Measurements from ENCODE around the gene CPLX3.

CPLX3 gene

DNA sequence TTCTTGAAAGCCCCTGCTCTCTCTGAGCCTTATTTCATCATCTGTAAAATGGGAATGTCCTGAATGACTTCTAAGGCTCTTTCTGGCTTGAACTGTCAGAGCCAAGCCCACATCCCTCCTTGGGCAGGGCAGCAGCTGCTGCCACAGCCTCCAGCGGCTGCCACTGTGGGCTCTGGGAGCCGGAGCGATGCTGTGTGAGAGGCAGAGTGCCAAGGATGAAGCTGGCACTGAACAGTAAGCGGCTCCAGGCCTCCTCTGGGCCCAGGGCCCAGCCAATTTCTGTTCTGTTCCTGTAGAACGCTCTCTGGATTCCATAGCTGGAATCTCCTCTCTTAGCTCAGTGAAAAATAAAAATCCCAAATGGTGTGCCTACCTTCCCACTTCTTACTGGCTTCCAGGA is 4.4 kb downstream of the CPLX3 start:
- no peak for DNase-seq

DNA sequence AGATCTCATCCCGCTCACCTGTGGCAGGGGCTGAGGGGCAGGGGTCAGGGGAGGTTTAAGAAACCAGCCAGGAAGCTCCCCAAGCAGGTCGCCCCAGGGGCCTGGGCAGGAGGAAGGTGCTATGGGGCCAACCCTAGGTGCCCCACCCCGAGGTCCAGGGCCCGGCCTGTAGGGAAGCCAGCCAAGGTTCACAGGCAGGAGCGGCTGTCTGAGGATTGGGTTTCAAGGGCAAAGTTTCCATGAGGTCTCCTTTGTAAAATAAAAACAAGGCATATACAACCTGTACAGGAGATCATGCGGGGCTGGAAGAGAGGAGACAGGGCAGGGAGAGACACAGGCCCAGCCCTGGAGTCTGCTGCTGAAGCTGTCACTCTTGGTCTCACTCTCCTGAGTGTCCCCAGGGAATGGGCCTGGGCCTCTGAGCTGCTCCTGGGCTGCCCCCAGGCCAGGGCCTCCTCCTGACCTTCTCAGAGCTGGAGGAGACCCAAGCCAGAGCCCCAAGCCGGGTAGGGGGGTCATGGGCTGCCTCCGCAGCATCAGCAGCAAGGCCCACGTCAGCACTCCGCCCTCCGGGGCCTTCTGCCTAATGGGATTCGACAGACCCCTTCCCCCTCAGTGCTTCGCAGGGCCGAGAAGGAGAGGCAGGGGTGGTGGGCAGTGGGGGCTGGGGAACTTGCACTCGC is 5.5 kb downstream of the CPLX3 start:
- DNase-seq, result no peak

DNA sequence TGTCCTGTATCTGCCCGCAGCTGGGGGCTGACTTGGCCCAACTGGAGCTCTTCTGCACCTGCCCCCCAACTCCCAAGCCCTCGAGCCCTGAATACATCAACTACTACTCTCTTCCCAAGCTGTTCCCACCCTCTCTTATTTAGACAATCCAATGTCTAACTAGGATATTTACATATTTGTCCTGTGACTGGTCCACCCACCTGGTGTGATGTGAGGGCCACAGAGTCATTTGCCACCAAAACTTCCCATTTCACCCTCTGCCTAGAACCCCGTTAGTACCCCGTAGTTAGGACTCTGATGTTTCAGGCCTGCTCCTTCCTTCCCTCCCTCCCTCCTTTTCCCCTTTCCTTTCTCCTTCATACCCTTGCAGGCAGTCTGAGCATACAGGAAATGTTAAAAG is 6.4 kb downstream of the CPLX3 start:
- no peak for DNase-seq

DNA sequence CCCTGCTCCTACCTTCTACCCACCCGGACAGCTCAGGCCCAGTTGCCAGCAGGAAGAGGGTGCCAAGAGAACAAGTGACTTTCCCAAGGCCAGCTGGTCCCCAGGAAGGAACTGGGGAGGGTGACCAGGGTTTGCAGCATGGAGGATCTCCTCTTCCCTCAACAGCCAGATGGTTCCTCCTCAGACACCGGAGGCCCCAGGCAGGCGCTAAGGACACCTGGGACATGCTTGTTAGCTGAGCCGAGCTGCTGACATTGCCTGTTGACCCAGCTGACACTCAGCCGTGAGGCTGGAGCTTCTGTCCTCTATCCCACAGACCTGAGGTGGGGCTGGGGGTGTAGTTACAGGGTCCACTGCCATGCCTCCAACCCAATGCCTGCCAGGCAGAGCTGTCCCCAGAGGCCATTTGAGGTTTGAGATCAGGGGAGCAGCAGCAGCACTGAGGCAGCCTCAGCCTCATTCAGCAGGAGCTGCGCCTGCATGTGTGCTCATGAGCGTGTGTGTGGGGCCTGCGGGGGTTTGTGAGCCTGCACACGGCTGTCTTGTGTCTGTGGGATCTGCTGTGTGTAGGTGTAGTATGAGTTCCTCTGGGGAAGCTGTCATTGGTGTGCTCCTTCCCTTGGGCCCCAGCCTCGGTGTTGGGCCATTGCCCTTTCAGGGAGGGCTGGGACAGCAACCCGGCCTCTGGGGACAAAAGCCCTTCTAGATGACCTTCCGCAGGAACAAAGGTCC is 7.1 kb downstream of the CPLX3 start:
- no peak for DNase-seq

DNA sequence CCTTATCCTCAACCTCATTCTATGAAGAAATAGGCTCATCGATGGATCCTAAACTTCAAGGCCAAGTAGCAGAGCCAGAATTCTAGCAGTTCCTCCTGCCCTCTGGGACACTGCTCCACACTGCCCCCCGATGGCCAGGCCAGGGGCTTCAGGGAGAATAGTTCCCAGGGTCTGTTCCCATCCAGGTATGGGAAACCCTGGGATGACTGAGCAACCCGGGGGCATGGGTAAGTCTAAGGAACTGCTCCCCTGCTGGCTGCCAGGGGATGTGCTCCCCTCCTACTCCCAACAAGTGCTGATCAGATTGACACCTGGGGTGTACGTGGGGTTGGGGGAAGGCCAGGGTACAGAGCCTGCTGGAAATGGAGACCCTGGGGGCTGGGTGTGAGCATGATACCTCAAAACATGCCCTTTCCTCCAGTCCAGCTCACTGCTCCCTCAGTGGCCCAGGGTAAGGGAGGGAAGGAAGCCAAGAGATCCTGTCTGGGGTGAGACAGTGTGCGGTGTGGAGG is 8.9 kb downstream of the CPLX3 start:
- DNase-seq, result peak; percentile 60

DNA sequence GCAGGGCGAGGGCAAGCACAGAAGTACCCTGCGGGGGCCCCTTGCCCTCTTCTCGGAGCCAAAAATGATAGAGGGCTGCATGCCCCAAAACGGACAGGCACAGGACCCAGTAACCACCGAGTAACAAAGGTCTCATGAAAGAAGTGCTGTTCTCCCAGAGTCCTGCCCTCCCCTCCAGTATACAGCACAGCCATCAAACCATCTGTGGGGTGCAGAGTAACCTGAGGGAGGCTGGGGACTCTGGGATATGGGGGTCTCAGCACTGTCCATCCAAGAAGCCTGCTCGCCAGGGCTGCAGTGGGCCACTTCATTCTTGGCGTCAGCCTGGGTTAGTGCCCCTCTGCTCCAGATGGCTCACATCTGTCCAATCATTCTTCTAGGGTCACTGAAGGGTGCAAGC is 10.4 kb downstream of the CPLX3 start:
- DNase-seq, result no peak

DNA sequence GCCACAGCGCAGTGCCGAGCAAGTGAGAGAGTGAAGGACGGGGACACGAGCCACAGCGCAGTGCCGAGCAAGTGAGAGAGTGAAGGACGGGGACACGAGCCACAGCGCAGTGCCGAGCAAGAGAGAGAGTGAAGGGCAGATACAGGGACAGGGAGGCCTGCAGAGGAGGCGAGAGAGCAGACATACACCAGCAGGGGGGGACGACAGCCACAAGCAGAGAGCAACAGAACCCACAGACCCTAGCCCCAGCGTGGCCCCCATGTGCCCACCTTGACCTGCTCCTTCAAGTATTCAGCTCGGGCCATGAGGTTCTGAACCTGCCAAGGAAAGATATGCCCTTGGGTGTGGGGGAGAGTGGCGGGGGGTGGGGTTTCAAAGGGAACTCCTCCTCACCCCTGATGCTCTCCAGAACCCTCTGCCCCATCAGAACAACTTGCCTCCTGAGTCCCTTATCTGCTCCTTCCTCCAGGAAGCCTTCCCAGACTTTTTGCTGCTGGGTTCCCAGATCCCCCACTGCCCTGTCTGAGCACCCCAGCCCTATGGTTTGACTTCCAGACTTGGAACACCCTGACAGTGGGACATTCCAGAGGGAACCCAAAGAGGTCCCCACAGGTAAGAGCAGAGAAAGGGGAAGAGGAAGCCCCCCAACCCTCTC is 11.2 kb downstream of the CPLX3 start:
- DNase-seq, result no peak

DNA sequence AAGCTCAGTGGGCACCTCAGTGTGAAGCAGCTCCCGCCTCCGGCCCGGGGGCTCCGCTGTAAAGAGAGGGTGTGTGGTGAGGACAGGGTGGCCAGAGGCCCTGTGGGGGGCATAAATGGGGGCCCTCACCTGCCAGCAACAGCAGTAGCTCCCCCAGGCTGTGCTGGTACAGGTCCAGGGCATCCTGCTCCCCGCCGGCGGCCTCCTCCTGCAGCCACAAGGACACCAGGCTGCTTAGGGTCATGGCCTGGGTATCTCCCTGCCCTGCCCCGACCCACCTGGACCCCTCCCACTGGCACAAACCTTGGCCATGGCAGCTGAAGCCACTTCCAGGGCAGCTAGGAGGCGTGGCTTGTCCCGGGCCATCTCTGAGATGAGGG is 11.7 kb downstream of the CPLX3 start:
- no peak for DNase-seq

DNA sequence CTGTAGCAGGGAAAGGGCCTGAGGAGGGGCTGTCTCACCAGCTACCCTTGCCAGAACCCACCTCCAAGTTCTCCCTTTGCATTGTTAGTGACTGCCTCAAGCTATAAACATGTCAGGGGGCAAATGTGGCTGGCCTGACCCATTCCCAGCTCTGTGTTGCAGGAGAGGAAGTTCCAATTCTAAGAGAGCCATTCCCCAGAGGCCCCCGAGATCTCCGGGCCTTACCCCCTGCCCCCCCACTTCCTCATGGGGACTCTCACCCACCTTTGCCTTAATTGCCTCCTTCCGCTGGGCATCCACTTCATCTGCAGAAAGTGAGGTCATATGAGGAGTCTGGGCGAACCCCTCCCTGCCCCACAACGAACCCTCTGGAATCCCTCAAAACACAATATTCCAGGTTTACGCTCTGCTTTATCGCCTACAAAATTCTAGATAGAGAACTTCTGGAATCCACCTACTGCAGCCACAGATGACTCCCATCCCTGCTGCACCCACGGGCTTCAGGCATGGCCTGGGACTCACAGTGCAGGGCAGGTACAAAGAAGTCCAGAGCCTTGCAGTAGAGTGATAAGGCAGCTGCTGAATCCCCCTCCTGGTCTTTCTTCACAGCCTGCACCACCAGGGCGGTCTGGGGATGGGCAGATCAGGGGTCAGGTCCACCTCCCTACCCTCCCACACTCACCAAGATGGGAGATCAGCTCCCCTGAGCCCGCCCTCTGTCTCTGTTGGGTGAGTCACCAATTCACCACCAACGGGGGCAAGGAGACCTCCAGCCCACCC is 12.5 kb downstream of the CPLX3 start:
- DNase-seq, result no peak

DNA sequence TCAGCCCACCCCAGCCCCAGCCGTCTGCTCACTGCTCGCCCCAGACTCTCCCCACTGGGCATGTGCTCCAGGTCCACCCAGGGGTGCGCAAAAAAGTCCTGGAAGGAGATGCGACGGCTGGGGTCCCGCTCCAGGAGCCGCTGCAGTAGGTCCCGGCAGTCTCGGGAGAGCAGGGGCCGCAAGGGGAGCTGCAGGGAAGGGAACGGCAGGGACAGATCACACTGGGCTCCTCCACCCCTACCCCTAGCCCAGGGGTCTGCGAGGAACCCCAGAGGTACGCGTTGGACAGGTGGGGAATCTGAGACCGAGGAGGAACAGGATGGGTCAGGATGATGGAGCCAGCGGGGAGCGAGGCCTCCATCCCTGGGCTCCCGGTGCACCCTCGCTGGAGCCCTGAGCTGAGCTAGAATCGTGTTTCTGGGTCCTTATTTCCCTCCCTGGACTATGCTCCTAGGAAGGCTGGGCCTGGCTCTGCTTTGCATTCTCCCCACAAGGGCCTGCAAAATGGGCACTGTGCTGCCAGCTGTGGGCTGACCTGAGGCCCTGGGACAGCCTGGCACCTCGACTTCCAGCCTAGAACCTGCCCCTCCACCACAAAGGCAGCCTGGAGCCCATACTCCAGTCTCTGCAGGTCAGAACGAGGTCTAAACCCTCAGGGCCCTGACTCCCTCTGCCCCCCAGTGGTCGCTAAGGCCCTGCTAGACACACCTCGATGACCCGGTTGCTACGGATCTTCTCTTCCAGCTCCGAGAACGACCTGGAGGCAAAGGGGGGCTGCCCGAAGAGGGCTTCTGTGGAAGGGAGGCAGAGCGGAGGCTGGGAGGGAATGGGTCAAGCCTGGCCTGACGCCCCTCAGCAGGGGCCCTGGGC is 13.3 kb downstream of the CPLX3 start:
- DNase-seq, result no peak

DNA sequence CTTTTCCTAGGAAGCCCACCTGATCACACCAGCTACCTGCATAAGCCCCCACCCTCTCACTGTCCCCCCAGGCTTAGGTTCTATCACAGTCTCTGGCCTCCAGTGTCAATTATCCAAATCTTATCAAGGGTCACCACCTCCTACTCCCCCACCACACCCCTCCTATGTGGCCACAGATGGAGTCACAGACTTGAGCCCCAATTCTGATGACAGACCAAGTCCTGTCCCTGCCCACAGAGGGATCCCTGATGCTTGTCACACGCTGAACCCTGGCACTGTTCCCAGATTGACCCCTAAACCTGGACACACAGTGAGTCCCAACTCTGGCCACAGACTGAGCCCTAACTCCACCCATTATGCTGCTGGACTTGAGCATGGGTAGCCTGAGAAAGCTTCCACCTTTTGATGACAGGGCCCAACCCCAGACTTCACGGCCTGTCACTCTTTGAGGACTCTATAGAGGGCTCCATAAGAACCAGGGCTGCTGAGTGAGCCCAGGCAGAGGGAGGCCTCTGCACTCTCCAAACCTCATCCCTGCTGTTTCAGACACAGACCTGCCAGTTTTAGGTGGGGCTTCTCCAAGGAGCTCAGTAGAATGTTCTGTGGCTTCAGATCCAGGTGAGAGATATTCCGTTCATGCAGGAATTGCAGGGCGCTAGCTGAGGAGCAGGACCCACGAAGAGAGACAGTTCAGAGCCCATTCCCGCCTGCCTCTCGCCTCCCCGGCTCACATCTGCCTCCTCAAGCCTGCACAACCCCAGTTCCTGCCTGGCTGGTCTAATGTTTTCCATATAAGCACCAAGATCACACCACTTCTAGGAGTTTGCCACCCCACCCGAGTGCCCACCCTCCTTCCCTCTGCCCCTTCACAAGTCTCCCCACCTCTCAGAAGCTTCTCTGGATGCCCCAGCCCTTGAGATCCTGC is 14.7 kb downstream of the CPLX3 start:
- DNase-seq, result no peak

DNA sequence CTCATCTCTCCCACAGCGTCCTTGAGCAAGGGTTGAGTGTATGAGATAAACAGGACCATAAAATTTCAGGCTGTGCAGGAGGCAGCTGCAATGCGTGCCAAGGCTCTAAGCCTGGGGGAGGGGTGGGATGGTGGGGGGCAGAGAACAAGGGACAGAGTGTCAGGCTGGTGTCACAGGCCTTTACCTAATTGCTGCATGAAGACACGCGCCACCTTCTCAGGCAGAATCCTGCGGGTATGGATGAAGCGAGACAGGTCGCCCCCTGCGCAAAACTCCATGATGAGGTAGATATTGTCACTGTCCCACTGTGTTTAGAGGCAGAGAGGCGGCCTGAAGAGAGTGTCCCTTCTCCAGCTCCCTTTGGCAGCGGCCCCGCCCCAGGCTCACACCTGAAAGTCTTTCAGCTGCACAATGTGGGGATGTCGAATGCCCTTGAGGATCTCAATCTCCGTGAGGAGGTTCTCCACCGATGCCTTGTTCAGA is 15.5 kb downstream of the CPLX3 start:
- no peak for DNase-seq

DNA sequence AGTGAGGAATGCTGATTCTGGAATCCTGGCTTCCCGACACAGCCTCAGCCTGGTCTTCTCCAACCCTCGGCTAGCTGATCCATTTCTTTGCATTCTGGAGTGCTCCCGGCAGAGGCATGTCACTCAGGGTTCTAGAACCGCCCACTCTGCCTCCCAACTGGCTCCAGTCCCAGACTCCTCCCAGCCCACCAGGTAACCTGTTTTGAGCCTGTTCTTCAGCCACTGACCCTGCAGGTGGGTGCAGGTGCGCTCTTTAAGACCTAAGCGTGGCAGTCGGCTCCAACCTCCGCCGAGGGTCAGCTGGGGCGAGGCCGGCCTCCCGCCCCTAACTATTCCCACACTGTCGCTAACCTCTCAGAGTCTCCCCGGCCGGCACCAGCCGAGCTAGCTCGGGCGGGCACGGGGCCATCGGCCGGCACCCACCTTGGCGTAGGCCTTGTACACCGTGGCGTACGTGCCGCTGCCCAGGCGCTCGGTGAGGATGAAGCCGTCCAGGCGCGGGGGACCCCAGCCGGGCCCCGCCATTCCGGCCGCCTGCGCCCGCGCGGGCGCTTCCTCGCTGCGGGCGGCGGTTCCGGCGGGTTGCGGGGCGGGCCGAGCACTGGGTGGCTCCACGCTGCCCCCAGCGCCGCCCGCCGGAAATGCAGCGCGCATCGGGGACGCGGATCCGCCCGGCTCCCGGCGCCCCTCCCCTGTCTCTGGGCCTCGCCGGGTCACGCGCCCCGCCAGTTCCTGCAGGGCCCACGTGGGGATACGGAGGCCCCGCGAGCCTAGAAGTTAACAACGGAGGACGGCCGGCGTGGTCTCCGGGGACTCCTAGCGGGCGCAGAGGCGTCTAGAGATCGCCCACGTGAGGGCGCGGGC is 16.4 kb downstream of the CPLX3 start, which contains the start of gene ULK3:
ULK3 (minus strand) TSS at position 576 of the 864 bp plus-strand sequence; CDS start at position 525, 51 bp downstream.
- peak; percentile 93 to 96 for DNase-seq

DNA sequence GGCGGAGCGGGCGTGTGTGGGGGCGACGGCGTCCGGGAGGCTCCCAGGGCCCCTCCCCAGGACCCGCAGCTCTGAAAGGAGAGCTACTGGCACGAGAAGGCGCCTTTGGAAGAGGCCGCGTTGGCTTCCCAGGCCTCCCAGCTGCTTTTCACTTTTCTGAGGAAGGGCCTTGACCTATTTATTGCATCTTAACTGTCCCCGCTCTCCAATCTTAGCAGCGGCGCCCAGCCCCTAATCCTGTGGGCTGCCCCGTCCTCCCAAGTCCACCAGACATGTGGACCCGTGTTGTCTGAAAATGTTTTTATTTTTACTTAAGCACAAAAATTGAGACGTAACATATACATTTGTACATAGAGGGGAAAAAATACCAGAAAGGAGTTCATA is 17.0 kb downstream of the CPLX3 start:
- DNase-seq, result no peak

DNA sequence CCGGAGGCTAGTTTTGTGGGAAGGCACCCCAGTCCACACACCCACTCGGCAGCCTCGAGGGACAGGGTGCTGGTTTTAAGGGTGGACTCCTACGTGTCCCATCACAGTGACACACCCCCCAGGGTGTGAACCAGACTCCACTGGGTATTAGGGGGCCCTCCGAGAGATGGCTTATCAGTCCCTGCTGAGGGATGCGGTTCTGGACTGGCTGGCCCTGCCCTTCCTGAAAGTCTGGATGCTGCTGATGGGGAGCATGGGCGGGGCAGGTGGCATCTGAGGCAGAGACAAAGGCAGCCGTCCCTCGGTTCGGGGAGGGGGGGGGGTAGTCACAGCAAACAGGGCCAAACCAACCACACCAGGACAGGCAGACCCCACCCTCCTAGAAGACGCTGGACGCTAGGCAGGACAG is 17.5 kb downstream of the CPLX3 start:
- no peak for DNase-seq

DNA sequence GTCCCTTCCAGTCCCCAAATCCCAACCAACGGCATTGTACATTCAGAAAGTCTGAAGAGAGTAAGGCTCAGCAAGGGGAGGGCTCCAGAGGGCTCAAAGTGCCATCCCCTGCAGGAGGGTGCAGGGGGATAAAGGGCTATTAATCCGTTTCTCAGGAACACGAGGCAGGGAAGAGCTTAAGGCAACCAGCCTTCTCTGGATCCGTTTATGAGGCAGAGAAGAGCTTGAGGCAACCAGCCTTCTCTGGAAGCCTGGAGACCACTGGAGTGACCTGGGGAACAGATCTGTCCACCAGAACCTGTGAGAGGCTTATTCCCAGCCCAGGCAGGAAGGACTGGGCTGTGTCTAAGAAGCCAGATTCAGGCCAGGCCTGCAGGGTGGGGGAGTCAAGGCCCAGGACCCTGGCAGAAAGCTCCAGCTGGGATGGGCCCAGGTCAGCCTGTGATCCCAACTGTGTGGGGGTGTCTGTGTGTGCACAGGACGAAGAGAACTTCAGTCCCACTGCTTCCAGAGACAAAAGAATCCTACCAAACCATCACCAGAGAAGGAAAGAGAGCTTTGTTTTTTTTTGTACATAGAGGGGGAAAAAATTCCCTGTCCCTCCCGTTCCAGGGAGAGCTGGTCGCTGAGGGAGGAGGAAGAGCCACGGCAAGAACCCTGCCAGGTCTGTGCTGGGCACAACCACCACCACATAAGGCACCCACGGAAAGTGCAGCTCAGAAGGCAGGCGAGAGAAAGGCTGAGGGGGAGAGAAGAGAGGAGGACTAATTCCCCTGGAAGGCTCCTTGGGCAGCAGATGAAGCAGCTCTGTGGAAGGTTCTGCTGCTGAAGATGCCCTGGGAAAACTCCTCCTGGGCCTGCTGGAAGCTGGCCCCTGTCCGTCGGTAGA is 18.1 kb downstream of the CPLX3 start:
- DNase-seq, result no peak

DNA sequence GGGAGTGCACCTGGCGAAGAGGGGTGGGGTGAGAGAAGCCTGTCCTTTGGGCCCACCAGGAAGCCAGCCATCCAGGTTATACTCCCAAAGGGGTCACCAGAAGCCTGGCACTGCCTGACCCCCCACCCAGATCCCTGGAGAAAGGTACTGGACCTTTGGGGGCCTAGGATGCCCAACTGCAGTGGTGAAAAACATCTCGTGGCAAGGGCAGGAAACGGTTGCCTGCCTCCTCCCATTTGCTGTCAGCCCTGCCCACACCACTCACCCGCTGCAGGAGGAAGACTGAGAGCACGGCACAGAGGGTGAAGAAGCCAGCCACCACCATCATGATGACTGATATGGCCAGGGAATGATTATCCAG is 18.8 kb downstream of the CPLX3 start:
- peak; percentile 46 to 47 for DNase-seq

DNA sequence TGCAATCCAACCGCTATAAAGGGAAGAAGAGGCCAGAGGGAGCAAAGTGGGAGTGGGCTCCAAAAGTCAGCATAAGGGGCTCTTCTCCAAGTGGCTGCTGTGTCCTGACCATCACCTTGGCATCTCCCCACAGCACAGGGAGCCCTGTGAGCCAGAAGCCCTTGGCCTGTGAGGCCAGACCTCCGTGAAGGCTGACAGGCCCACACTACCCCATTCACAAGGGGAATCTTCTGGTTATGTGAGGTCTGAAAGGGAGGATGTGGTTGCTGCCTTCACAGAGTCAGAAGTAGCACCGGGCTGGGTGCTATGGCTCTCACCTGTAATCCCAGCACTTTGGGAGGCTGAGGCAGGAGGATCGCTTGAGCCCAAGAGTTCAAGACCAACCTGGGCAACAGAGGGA is 19.2 kb downstream of the CPLX3 start:
- no peak for DNase-seq

DNA sequence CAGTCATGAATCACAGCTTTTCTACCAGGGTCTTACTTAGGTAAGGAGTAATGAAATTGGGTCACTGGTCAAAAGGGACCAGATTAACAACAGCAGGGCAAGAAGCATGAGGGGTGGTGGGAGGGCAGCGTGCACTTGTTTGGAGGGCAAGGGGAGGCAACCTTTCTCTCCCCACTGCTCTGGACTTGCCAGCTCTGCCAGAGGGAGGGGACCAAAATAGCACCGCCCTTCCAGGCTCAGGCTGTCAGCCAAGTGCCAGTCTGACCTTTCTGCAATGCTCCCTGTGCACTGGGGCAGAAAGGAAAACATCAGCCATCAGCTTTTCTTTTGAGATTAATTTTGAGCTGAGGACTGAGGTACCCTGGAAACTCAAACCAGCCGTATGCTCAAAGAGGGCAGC is 21.0 kb downstream of the CPLX3 start:
- no peak for DNase-seq
